ENCODE results near the gene KIFAP3.
A peak's percentile ranks its signal among the peaks of the same experiment; 100 is the strongest.
"Not testable (repeated sequence)": the region's sequence is repeated elsewhere in the genome, so short reads cannot be mapped to it uniquely, and the experiment has no call there.

The KIFAP3 gene

GRCh38 chr1:170095976-170096748, 21.7 kb upstream of the KIFAP3 start:
- TF ChIP-seq SUZ12 (IDR thresholded peaks at IDR 0.05; ENCODE audit: extremely low read depth, insufficient read depth, insufficient read length) (no peak), ZNF274 (IDR thresholded peaks at IDR 0.05; ENCODE audit: low read depth, low read length) (no peak), YY1 (IDR thresholded peaks at IDR 0.05; ENCODE audit: insufficient read depth, insufficient read length) (no peak)
- H3K36me3 ChIP-seq (ENCODE audit: insufficient read depth, insufficient read length, low read length): no peaks in the 10 kb centered on the region
- H3K4me3 ChIP-seq (ENCODE audit: insufficient read length, low read depth): no peak overlapping the region
- no peak for DNase-seq (ENCODE audit: low read depth, low spot score)
- no peaks in the 10 kb centered on the region for H3K27me3 ChIP-seq (ENCODE audit: insufficient read depth, insufficient read length)
- H3K9me3 ChIP-seq (ENCODE audit: insufficient read depth, low read length): peaks cover 12% of the 10 kb centered on the region; the same call in 1 of the 2 replicates
- H3K9ac ChIP-seq (ENCODE audit: insufficient read length, low read depth): no peak overlapping the region
- H3K4me1 ChIP-seq (ENCODE audit: insufficient read depth, insufficient read length): peaks cover 2% of the 10 kb centered on the region

GRCh38 chr1:170094697-170095616, 20.5 kb upstream of the KIFAP3 start:
- H3K36me3 ChIP-seq (ENCODE audit: insufficient read depth, insufficient read length, low read length); H3K27me3 ChIP-seq (ENCODE audit: insufficient read depth, insufficient read length); DNase-seq (ENCODE audit: low read depth, low spot score); H3K4me1 ChIP-seq (ENCODE audit: insufficient read depth, insufficient read length); H3K9ac ChIP-seq (ENCODE audit: insufficient read length, low read depth): not testable (repeated sequence)
- H3K9me3 ChIP-seq (ENCODE audit: insufficient read depth, low read length): peaks cover 12% of the 10 kb centered on the region; the same call in 1 of the 2 replicates
- H3K4me3 ChIP-seq (ENCODE audit: insufficient read length, low read depth): peak overlapping the region; percentile 32

GRCh38 chr1:170086399-170087032, 12.0 kb upstream of the KIFAP3 start:
- Histone ChIP-seq H3K9ac (ENCODE audit: insufficient read length, low read depth) (no peak overlapping the region), H3K9me3 (ENCODE audit: insufficient read depth, low read length) (no peaks in the 10 kb centered on the region), H3K27me3 (ENCODE audit: insufficient read depth, insufficient read length) (no peaks in the 10 kb centered on the region), H3K4me1 (ENCODE audit: insufficient read depth, insufficient read length) (no peaks in the 10 kb centered on the region), H3K36me3 (ENCODE audit: insufficient read depth, insufficient read length, low read length) (no peaks in the 10 kb centered on the region), H3K4me3 (ENCODE audit: insufficient read length, low read depth) (no peak overlapping the region)
- no peak for DNase-seq (ENCODE audit: low read depth, low spot score)
- TF ChIP-seq YY1 (IDR thresholded peaks at IDR 0.05; ENCODE audit: insufficient read depth, insufficient read length): no peak
- TF ChIP-seq ZNF274 (IDR thresholded peaks at IDR 0.05; ENCODE audit: low read depth, low read length): no peak
- no peak for TF ChIP-seq SUZ12 (IDR thresholded peaks at IDR 0.05; ENCODE audit: extremely low read depth, insufficient read depth, insufficient read length)

- Histone ChIP-seq H3K4me3 (ENCODE audit: insufficient read length, low read depth) (no peak overlapping the region), H3K4me1 (ENCODE audit: insufficient read depth, insufficient read length) (no peaks in the 10 kb centered on the region), H3K9ac (ENCODE audit: insufficient read length, low read depth) (no peak overlapping the region), H3K36me3 (ENCODE audit: insufficient read depth, insufficient read length, low read length) (no peaks in the 10 kb centered on the region), H3K9me3 (ENCODE audit: insufficient read depth, low read length) (no peaks in the 10 kb centered on the region), H3K27me3 (ENCODE audit: insufficient read depth, insufficient read length) (no peaks in the 10 kb centered on the region)
- no peak for TF ChIP-seq YY1 (IDR thresholded peaks at IDR 0.05; ENCODE audit: insufficient read depth, insufficient read length)
- no peak for TF ChIP-seq ZNF274 (IDR thresholded peaks at IDR 0.05; ENCODE audit: low read depth, low read length)
- no peak for TF ChIP-seq SUZ12 (IDR thresholded peaks at IDR 0.05; ENCODE audit: extremely low read depth, insufficient read depth, insufficient read length)
- no peak for DNase-seq (ENCODE audit: low read depth, low spot score)
These were observed 10.6 kb upstream of the KIFAP3 start for GRCh38 chr1:170085091-170085490.

DNA sequence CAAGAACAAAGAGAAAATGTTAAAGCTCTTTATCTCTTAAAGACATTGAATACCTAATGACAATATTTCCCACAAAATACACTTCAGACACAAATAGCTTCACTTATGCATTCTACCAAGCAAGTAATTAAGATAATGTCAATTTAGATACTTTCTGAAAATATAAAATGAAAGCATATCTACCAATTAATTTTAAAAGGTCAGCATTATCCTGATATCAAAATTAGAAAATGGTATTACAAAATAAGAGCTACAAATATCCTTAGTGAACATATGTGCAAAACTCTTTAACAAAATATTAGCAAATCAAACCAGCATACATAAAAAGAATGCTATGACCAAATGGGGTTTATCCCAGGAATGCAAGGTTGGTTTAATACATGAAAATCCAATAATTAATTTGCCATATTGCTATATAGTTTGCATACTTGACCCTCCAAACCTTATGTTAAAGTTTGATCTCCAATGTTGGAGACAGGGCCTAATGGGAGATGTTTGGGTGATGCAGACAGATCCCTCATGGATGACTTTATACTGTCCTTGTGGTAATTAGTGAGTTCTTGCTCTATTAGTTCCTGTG, 4.2 kb upstream of the KIFAP3 start:
- H3K36me3 ChIP-seq (ENCODE audit: insufficient read depth, insufficient read length, low read length): no peaks in the 10 kb centered on the region
- DNase-seq (ENCODE audit: low read depth, low spot score): no peak
- H3K9ac ChIP-seq (ENCODE audit: insufficient read length, low read depth): no peak overlapping the region
- no peaks in the 10 kb centered on the region for H3K27me3 ChIP-seq (ENCODE audit: insufficient read depth, insufficient read length)
- no peaks in the 10 kb centered on the region for H3K4me1 ChIP-seq (ENCODE audit: insufficient read depth, insufficient read length)
- TF ChIP-seq YY1 (IDR thresholded peaks at IDR 0.05; ENCODE audit: insufficient read depth, insufficient read length): no peak
- no peak for TF ChIP-seq ZNF274 (IDR thresholded peaks at IDR 0.05; ENCODE audit: low read depth, low read length)
- TF ChIP-seq SUZ12 (IDR thresholded peaks at IDR 0.05; ENCODE audit: extremely low read depth, insufficient read depth, insufficient read length): no peak
- H3K4me3 ChIP-seq (ENCODE audit: insufficient read length, low read depth): no peak overlapping the region
- H3K9me3 ChIP-seq (ENCODE audit: insufficient read depth, low read length): peaks cover 32% of the 10 kb centered on the region

DNA sequence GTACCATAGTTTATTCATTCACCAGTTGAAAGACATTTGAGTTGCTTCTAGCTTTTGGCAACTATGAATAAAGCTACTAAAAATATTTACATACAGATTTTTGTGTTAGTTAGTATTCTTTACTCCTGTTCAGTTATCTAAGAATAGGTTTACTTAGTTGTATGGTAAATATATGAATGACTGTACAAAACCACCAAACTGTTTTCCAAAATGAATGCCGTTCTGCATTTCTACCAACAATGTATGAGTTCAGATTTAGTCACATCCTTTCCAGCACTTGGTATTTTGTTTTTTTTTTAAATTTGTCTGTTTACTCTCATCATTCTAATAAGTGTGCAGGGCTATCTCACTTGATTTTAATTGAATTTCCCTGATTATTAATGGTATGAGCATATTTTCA, 3.4 kb upstream of the KIFAP3 start:
- DNase-seq (ENCODE audit: low read depth, low spot score): no peak
- Histone ChIP-seq H3K36me3 (ENCODE audit: insufficient read depth, insufficient read length, low read length) (no peaks in the 10 kb centered on the region), H3K27me3 (ENCODE audit: insufficient read depth, insufficient read length) (no peaks in the 10 kb centered on the region), H3K9ac (ENCODE audit: insufficient read length, low read depth) (no peak overlapping the region), H3K9me3 (ENCODE audit: insufficient read depth, low read length) (peaks cover 32% of the 10 kb centered on the region), H3K4me1 (ENCODE audit: insufficient read depth, insufficient read length) (no peaks in the 10 kb centered on the region), H3K4me3 (ENCODE audit: insufficient read length, low read depth) (no peak overlapping the region)
- no peak for TF ChIP-seq SUZ12 (IDR thresholded peaks at IDR 0.05; ENCODE audit: extremely low read depth, insufficient read depth, insufficient read length)
- no peak for TF ChIP-seq YY1 (IDR thresholded peaks at IDR 0.05; ENCODE audit: insufficient read depth, insufficient read length)
- TF ChIP-seq ZNF274 (IDR thresholded peaks at IDR 0.05; ENCODE audit: low read depth, low read length): no peak

DNA sequence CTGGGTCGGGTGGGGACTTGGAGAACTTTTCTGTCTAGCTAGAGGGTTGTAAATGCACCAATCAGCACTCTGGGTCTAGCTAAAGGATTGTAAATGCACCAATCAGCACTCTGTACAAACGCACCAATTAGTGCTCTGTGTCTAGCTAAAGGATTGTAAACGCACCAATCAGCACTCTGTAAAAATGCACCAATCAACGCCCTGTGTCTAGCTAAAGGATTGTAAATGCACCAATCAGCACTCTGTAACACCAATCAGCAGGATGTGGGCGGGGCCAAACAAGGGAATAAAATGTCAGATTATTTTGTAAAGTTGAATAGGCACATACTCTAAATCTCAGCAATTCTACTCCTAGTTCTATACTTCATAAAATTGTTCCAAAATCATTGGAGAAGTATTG, 2.5 kb upstream of the KIFAP3 start:
- H3K9me3 ChIP-seq (ENCODE audit: insufficient read depth, low read length): peaks cover 32% of the 10 kb centered on the region
- H3K9ac ChIP-seq (ENCODE audit: insufficient read length, low read depth); H3K4me1 ChIP-seq (ENCODE audit: insufficient read depth, insufficient read length); H3K27me3 ChIP-seq (ENCODE audit: insufficient read depth, insufficient read length); H3K4me3 ChIP-seq (ENCODE audit: insufficient read length, low read depth); DNase-seq (ENCODE audit: low read depth, low spot score); H3K36me3 ChIP-seq (ENCODE audit: insufficient read depth, insufficient read length, low read length): not testable (repeated sequence)

All from NT2/D1 (cell line).